Bronchial epithelial cell (primary cell): ENCODE data around the gene PHETA1. TPM values are rescaled to one million over a fixed set of nuclear protein-coding genes. Genes with fewer than 3 reads are reported as not detected.

ENCODE experiments used
- DNase-seq: peaks from one replicate; pipeline ENCODE4 v3.0.0-alpha.2; 2010; ENCODE audit warnings: low read depth
- FAIRE-seq: peaks from 2 replicates; lab custom pipeline; 2011; peaks lifted over from hg19 to GRCh38; lab: Jason Lieb, UNC
- H3K27me3 ChIP-seq: 2 replicates; pipeline ENCODE4 v1.5.1; 2011; ENCODE audit warnings: low read length; ENCODE audit not compliant: control insufficient read depth, insufficient read depth
- H3K36me3 ChIP-seq: 2 replicates; pipeline ENCODE4 v1.5.1; 2011; ENCODE audit warnings: low read length; ENCODE audit not compliant: control insufficient read depth, insufficient read depth
- H3K4me3 ChIP-seq: 2 replicates; pipeline ENCODE4 v1.5.1; 2011; ENCODE audit warnings: mild to moderate bottlenecking, low read depth, low read length, control low read depth
- CTCF ChIP-seq: IDR thresholded peaks from 2 replicates; pipeline ENCODE4 v1.5.1; 2011; ENCODE audit warnings: mild to moderate bottlenecking, moderate library complexity, low read length, control low read depth, inconsistent platforms; ENCODE audit not compliant: insufficient read depth, severe bottlenecking
- total RNA-seq: library from RNA; depleted of rRNA; stranded (reverse); fragments of >200 nt; gene quantifications from 2 replicates; pipeline ENCODE4 v1.2.1, GENCODE V29; 2014

Gene PHETA1
- total RNA-seq, 1 donor from 2014 or later, result 4.5 TPM

DNA sequence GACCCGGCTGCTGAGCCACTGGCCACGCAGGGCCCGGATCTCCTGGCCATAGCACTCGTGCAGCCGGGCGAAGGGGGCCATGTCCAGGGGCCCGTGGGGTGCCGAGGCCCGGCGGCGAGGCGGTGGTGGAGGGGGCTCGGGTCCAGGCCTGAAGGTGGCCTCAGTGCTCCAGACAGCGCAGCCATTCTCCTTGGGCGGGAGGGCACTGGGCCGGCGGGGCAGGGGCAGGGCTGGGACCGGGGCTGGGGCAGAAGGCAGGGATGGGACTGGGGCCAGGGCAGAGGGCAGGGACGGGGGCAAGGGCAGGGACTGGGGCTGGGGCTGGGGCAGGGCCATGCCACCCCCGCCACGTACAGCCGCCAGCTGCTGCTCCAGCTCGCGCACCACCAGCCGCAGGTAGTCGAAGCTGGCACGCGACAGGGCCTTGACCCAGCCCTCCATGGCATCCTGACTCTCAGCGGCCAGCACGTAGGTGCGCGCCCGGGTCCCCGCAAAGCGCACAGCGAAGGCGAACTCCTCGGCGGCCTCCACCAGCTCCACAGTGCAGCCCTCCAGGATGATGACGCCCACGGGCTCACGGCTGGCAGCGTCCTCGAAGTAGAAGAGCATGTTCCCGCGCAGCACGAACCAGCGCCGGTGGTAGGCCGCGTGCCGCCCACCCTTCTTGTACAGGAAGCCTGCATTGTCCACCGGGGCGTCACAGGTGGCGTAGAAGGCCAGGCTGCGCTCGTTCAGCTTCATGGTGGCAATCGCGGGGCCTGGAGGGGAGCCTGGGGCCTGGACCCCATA, 6.0 kb downstream of the PHETA1 start:
- FAIRE-seq, result no peak

GRCh38 chr12:111361717-111362576, 6.9 kb downstream of the PHETA1 start:
- no peak for DNase-seq
- TF ChIP-seq CTCF, result no peak
- FAIRE-seq, result no peak
- Histone ChIP-seq H3K4me3 (no peak overlapping the region), H3K27me3 (no peaks in the 10 kb centered on the region), H3K36me3 (peaks cover 1% of the 10 kb centered on the region)

More for the DNA sequence above, 6.0 kb downstream of the PHETA1 start:
- DNase-seq, result no peak
- no peaks in the 10 kb centered on the region for H3K27me3 ChIP-seq
- no peak overlapping the region for H3K4me3 ChIP-seq
- peaks cover 1% of the 10 kb centered on the region for H3K36me3 ChIP-seq
- TF ChIP-seq CTCF, result no peak

GRCh38 chr12:111361073-111361716, 7.7 kb downstream of the PHETA1 start:
- no peak for TF ChIP-seq CTCF
- H3K27me3 ChIP-seq, result no peaks in the 10 kb centered on the region
- peaks cover 1% of the 10 kb centered on the region for H3K36me3 ChIP-seq
- DNase-seq (no peak), FAIRE-seq (no peak)
- H3K4me3 ChIP-seq, result no peak overlapping the region

- Histone ChIP-seq H3K27me3 (no peaks in the 10 kb centered on the region), H3K36me3 (no peaks in the 10 kb centered on the region), H3K4me3 (no peak overlapping the region)
- DNase-seq (no peak), FAIRE-seq (no peak)
- TF ChIP-seq CTCF, result no peak
Measured at GRCh38 chr12:111360325-111360930, 8.5 kb downstream of the PHETA1 start.

- DNase-seq, result no peak
- H3K27me3 ChIP-seq, result no peaks in the 10 kb centered on the region
- no peak for TF ChIP-seq CTCF
- no peaks in the 10 kb centered on the region for H3K36me3 ChIP-seq
- peak; percentile 83 for FAIRE-seq
- no peak overlapping the region for H3K4me3 ChIP-seq
Measured at GRCh38 chr12:111359914-111360276, 9.0 kb downstream of the PHETA1 start.
